HEK293T (cell line): ENCODE measurements around the gene AGFG2.

Experiments
- FOXM1 ChIP-seq: fragments of 450-650 bp; IDR thresholded peaks from 2 replicates; pipeline ENCODE4 v1.6.1; 2017; ENCODE audit warnings: mild to moderate bottlenecking, borderline replicate concordance
- HDGF ChIP-seq: fragments of 450-650 bp; IDR thresholded peaks from 2 replicates; pipeline ENCODE4 v1.6.1; 2017; ENCODE audit warnings: antibody characterized with exemption, borderline replicate concordance
- L3MBTL2 ChIP-seq: fragments of 450-650 bp; conservative IDR thresholded peaks from 2 replicates; pipeline ENCODE4 v1.6.1; 2016; ENCODE audit warnings: mild to moderate bottlenecking

- TF ChIP-seq L3MBTL2 (no peak), HDGF (no peak), FOXM1 (no peak)
These were observed 67.3 kb downstream of the AGFG2 start for GRCh38 chr7:100606313-100606712.
